ENCODE measurements around the gene MDFI. TPM values are rescaled to one million over a fixed set of nuclear protein-coding genes. Genes with fewer than 3 reads are reported as not detected.

Gene MDFI
- 7.9 TPM for total RNA-seq (ENCODE audit: unreplicated experiment)
- long read RNA-seq = 0 reads

DNA sequence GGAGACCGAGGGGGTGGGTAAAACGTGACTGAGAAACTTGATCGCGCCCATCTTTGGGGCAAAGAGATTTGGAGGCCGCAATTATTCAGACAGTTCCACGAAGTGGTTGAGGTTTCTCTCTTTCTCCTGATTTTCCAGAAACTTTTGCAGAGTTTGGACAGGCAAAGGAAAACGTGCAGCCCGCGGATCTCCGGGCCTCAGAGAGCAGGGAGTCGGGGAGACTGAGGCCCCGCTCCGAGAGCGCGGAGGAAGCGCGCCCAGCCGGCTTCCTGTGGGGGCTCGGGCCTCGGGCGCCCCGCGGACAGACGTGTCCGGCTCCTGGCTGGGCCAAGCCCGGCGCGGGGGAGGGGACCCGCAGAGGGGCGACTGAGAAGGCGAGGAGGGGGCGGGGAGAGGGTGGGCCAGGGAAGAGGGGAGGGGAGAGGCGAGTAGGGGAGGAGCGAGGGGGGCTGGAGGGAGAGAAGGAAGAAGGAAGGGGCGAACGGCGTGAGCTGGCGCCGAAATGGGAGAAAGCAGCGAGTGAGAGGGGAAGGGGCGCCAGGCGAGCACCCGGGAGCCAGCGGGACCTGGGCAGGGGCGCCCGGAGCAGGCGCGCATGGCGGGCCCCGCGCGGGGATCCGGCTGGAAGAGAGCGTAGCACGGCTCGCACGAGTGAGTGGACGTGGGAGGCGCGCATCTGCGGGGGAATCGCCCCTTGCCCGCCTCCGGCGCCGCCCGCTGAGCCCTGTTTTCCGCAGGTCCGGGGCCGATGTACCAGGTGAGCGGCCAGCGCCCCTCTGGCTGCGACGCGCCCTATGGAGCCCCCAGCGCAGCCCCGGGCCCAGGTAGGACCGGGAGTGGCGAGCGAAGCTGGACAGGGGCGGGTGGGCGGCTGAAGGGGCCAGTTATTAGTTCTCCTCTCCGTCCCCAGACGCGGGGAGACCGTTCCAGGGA lies at the start of gene MDFI:
TSS of gene MDFI (plus strand) at position 467 of the 933 bp plus-strand sequence. CDS start at position 749, 282 bp downstream.
- Mint-ChIP-seq H3K4me3 (ENCODE audit: unreplicated experiment) (peak within 1 kb of the TSS; percentile 81), H3K36me3 (ENCODE audit: unreplicated experiment) (no peaks in the 10 kb centered on the region), H3K4me1 (ENCODE audit: low read depth, unreplicated experiment) (peaks cover 15% of the 10 kb centered on the region), H3K9me3 (ENCODE audit: unreplicated experiment) (peaks cover 10% of the 10 kb centered on the region), H3K27ac (ENCODE audit: unreplicated experiment) (peak within 1 kb of the TSS; percentile 28), H3K27me3 (ENCODE audit: unreplicated experiment) (peaks cover 34% of the 10 kb centered on the region)
- TF ChIP-seq, protein P1, sequence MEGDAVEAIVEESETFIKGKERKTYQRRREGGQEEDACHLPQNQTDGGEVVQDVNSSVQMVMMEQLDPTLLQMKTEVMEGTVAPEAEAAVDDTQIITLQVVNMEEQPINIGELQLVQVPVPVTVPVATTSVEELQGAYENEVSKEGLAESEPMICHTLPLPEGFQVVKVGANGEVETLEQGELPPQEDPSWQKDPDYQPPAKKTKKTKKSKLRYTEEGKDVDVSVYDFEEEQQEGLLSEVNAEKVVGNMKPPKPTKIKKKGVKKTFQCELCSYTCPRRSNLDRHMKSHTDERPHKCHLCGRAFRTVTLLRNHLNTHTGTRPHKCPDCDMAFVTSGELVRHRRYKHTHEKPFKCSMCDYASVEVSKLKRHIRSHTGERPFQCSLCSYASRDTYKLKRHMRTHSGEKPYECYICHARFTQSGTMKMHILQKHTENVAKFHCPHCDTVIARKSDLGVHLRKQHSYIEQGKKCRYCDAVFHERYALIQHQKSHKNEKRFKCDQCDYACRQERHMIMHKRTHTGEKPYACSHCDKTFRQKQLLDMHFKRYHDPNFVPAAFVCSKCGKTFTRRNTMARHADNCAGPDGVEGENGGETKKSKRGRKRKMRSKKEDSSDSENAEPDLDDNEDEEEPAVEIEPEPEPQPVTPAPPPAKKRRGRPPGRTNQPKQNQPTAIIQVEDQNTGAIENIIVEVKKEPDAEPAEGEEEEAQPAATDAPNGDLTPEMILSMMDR (IDR thresholded peaks at IDR 0.05; ENCODE audit: partially characterized antibody, unreplicated experiment) = no peak
- no peak for DNase-seq

- Mint-ChIP-seq H3K9me3 (ENCODE audit: unreplicated experiment) (peaks cover 14% of the 10 kb centered on the region), H3K4me1 (ENCODE audit: low read depth, unreplicated experiment) (peaks cover 45% of the 10 kb centered on the region)
Measured at GRCh38 chr6:41589223-41589622, 49.0 kb upstream of the MDFI start.

GRCh38 chr6:41589636-41590622 lies 48.3 kb upstream of the MDFI start:
- TF ChIP-seq, protein P1 (IDR thresholded peaks at IDR 0.05; ENCODE audit: partially characterized antibody, unreplicated experiment) = no peak
- Mint-ChIP-seq H3K36me3 (ENCODE audit: unreplicated experiment) (peaks cover 5% of the 10 kb centered on the region), H3K9me3 (ENCODE audit: unreplicated experiment) (peaks cover 14% of the 10 kb centered on the region), H3K27me3 (ENCODE audit: unreplicated experiment) (peaks cover 14% of the 10 kb centered on the region), H3K27ac (ENCODE audit: unreplicated experiment) (no peak overlapping the region), H3K4me1 (ENCODE audit: low read depth, unreplicated experiment) (peaks cover 43% of the 10 kb centered on the region), H3K4me3 (ENCODE audit: unreplicated experiment) (no peak overlapping the region)
- DNase-seq = no peak

More at GRCh38 chr6:41589223-41589622, 49.0 kb upstream of the MDFI start:
- H3K4me3 Mint-ChIP-seq (ENCODE audit: unreplicated experiment) = no peak overlapping the region
- TF ChIP-seq, protein P1 (IDR thresholded peaks at IDR 0.05; ENCODE audit: partially characterized antibody, unreplicated experiment) = no peak
- H3K27me3 Mint-ChIP-seq (ENCODE audit: unreplicated experiment) = peaks cover 13% of the 10 kb centered on the region
- H3K36me3 Mint-ChIP-seq (ENCODE audit: unreplicated experiment) = peaks cover 5% of the 10 kb centered on the region
- DNase-seq = no peak
- H3K27ac Mint-ChIP-seq (ENCODE audit: unreplicated experiment) = no peak overlapping the region

DNA sequence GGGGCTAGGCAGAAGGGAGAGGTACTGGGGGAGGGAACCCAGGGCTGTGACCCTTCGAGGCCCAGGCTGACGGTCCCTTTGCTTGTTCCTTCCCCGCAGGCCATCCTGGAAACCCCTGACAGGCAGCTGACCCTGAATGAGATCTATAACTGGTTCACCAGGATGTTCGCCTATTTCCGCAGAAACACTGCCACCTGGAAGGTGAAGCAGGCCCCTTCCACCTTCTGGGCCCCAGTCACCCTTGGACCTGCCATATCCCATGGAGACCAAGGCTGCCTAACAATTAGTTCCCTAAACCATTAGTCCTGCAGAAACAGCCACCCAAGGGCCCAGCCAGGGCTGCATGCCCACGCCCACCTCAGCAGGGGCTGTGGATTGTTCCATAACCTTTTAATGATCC lies 47.1 kb upstream of the MDFI start:
- Mint-ChIP-seq H3K27me3 (ENCODE audit: unreplicated experiment) (peaks cover 15% of the 10 kb centered on the region), H3K36me3 (ENCODE audit: unreplicated experiment) (peaks cover 5% of the 10 kb centered on the region), H3K4me3 (ENCODE audit: unreplicated experiment) (no peak overlapping the region), H3K27ac (ENCODE audit: unreplicated experiment) (no peak overlapping the region), H3K4me1 (ENCODE audit: low read depth, unreplicated experiment) (peaks cover 36% of the 10 kb centered on the region), H3K9me3 (ENCODE audit: unreplicated experiment) (peaks cover 14% of the 10 kb centered on the region)
- no peak for DNase-seq
- TF ChIP-seq, protein P1 (IDR thresholded peaks at IDR 0.05; ENCODE audit: partially characterized antibody, unreplicated experiment) = no peak
